Liver (tissue), 9 donors: ENCODE data around the gene SAMD4A. TPM values are rescaled to one million over a fixed set of nuclear protein-coding genes. Genes with fewer than 3 reads are reported as not detected.

Experiments
- DNase-seq: peaks from one replicate; pipeline ENCODE4 v3.0.0-alpha.2; 2017; ENCODE audit warnings: low spot score
- H3K27ac ChIP-seq, 2 donors: one replicate each; pipeline ENCODE4 v1.7.0; 2013; ENCODE audit warnings: inconsistent platforms in 2 of 2, low read length in 2 of 2, control low read depth in 1 of 2, low read depth in 1 of 2, mild to moderate bottlenecking in 1 of 2
- H3K27me3 ChIP-seq, 4 donors: one replicate each; pipeline versions ENCODE4 v1.6.1 to v1.7.0; 2013; ENCODE audit warnings: low read length in 3 of 4, inconsistent platforms in 1 of 4, mild to moderate bottlenecking in 1 of 4, moderate library complexity in 1 of 4; ENCODE audit not compliant: control insufficient read depth in 4 of 4, insufficient read depth in 4 of 4
- H3K36me3 ChIP-seq, 4 donors: one replicate each; pipeline versions ENCODE4 v1.6.1 to v1.7.0; 2013; ENCODE audit warnings: low read length in 3 of 4, mild to moderate bottlenecking in 3 of 4, low read depth in 1 of 4, moderate library complexity in 1 of 4; ENCODE audit not compliant: control insufficient read depth in 4 of 4, insufficient read depth in 3 of 4
- H3K4me1 ChIP-seq, 4 donors: one replicate each; pipeline versions ENCODE4 v1.6.1 to v1.7.0; 2013; ENCODE audit warnings: low read length in 3 of 4, mild to moderate bottlenecking in 3 of 4, moderate library complexity in 1 of 4; ENCODE audit not compliant: control insufficient read depth in 4 of 4, insufficient read depth in 4 of 4
- H3K4me3 ChIP-seq, 3 donors: one replicate each; pipeline versions ENCODE4 v1.6.1 to v1.7.0; 2013; ENCODE audit warnings: low read length in 3 of 3, control low read depth in 1 of 3, low read depth in 1 of 3, mild to moderate bottlenecking in 1 of 3
- H3K9ac ChIP-seq, 2 donors: one replicate each; pipeline ENCODE4 v1.7.0; 2013; ENCODE audit warnings: low read length in 2 of 2, mild to moderate bottlenecking in 2 of 2, moderate library complexity in 2 of 2, control low read depth in 1 of 2, low read depth in 1 of 2
- H3K9me3 ChIP-seq, 4 donors: one replicate each; pipeline versions ENCODE4 v1.6.1 to v1.7.0; 2013; ENCODE audit warnings: low read length in 3 of 4; ENCODE audit not compliant: control insufficient read depth in 4 of 4
- FOXA1 ChIP-seq: IDR thresholded peaks from 2 replicates; pipeline ENCODE4 v1.6.1; 2016; ENCODE audit warnings: antibody characterized with exemption
- FOXA2 ChIP-seq: IDR thresholded peaks from 2 replicates; pipeline ENCODE4 v1.6.1; 2016; ENCODE audit warnings: antibody characterized with exemption
- GABPA ChIP-seq, 2 donors: IDR thresholded peaks in 1 of 2; conservative IDR thresholded peaks in 1 of 2; 2 replicates each; pipeline ENCODE4 v1.6.1; 2016; ENCODE audit warnings: antibody characterized with exemption in 2 of 2, mild to moderate bottlenecking in 1 of 2, moderate library complexity in 1 of 2
- HNF4A ChIP-seq, 2 donors: conservative IDR thresholded peaks; 2 replicates each; pipeline ENCODE4 v1.6.1; 2016; ENCODE audit warnings: antibody characterized with exemption in 2 of 2, mild to moderate bottlenecking in 2 of 2
- HNF4G ChIP-seq: IDR thresholded peaks from 2 replicates; pipeline ENCODE4 v1.6.1; 2016; ENCODE audit warnings: antibody characterized with exemption
- JUND ChIP-seq, 2 donors: IDR thresholded peaks; 2 replicates each; pipeline ENCODE4 v1.6.1; 2016; ENCODE audit warnings: antibody characterized with exemption in 2 of 2
- NR2F2 ChIP-seq: IDR thresholded peaks from 2 replicates; pipeline ENCODE4 v1.6.1; 2016; ENCODE audit warnings: antibody characterized with exemption
- RXRA ChIP-seq, 2 donors: IDR thresholded peaks; 2 replicates each; pipeline ENCODE4 v1.6.1; 2017 to 2018; ENCODE audit warnings: antibody characterized with exemption in 2 of 2, mild to moderate bottlenecking in 1 of 2
- SP1 ChIP-seq: IDR thresholded peaks from 2 replicates; pipeline ENCODE4 v1.6.1; 2018; ENCODE audit warnings: antibody characterized with exemption, mild to moderate bottlenecking
- TAF1 ChIP-seq: conservative IDR thresholded peaks from 2 replicates; pipeline ENCODE4 v1.6.1; 2016; ENCODE audit warnings: antibody characterized with exemption, mild to moderate bottlenecking
- YY1 ChIP-seq: IDR thresholded peaks from 2 replicates; pipeline ENCODE4 v1.6.1; 2016; ENCODE audit warnings: antibody characterized with exemption, mild to moderate bottlenecking
- WGBS: extraction: QIAGEN DNeasy Blood & Tissue Kit; methylation state at CpG from one replicate; pipeline ENCODE4 v1.1.7; 2013; 5-methylcytosine and 5-hydroxymethylcytosine counted together
- polyA plus RNA-seq, 2 donors: library from polyadenylated mRNA; stranded (reverse) in 1 of 2; unstranded in 1 of 2; fragments of 200-250 nt in 1 of 2; fragments of >200 nt in 1 of 2; fragmentation: Nextera tagmentation in 1 of 2; extraction: Ambion mirVana in 1 of 2; gene quantifications; one replicate each; pipeline versions ENCODE4 v1.2.1 to v1.2.3, GENCODE V29; 2013 to 2015
- total RNA-seq, 2 donors: library from RNA; depleted of rRNA; stranded (reverse); fragments of >200 nt; gene quantifications; one replicate each; pipeline ENCODE4 v1.2.3, GENCODE V29; 2014
- TF ChIP-seq, protein P1 (sequence below): IDR thresholded peaks from 2 replicates; pipeline ENCODE4 v1.6.1; 2016; ENCODE audit warnings: antibody characterized with exemption
- TF ChIP-seq, protein P2 (sequence below): IDR thresholded peaks from 2 replicates; pipeline ENCODE4 v1.6.1; 2016; ENCODE audit warnings: antibody characterized with exemption
- TF ChIP-seq, protein P3 (sequence below): IDR thresholded peaks from 2 replicates; pipeline ENCODE4 v1.6.1; 2016; ENCODE audit warnings: antibody characterized with exemption, mild to moderate bottlenecking
- TF ChIP-seq, protein P4 (sequence below): fragments of 150-350 bp; IDR thresholded peaks from 2 replicates; pipeline ENCODE4 v1.5.1; 2017; ENCODE audit warnings: improper control_type of control experiment, low read depth, low read length; ENCODE audit not compliant: missing input control
- TF ChIP-seq, protein P5 (sequence below): IDR thresholded peaks from 2 replicates; pipeline ENCODE4 v1.6.1; 2016; ENCODE audit warnings: antibody characterized with exemption
- donor health status: healthy.
- donor health status: healthy.
- donor health status: healthy.
- donor health status: healthy.
- donor health status: healthy.

SAMD4A gene
- total and polyA plus RNA-seq, 4 donors: 4.3 to 17.8 (median 8.1) TPM

GRCh38 chr14:54627219-54627539 lies 60.3 kb downstream of the SAMD4A start (continued):
- TF ChIP-seq SP1: no peak
- TF ChIP-seq FOXA1: no peak
- no peak for TF ChIP-seq FOXA2
- TF ChIP-seq, protein P1, sequence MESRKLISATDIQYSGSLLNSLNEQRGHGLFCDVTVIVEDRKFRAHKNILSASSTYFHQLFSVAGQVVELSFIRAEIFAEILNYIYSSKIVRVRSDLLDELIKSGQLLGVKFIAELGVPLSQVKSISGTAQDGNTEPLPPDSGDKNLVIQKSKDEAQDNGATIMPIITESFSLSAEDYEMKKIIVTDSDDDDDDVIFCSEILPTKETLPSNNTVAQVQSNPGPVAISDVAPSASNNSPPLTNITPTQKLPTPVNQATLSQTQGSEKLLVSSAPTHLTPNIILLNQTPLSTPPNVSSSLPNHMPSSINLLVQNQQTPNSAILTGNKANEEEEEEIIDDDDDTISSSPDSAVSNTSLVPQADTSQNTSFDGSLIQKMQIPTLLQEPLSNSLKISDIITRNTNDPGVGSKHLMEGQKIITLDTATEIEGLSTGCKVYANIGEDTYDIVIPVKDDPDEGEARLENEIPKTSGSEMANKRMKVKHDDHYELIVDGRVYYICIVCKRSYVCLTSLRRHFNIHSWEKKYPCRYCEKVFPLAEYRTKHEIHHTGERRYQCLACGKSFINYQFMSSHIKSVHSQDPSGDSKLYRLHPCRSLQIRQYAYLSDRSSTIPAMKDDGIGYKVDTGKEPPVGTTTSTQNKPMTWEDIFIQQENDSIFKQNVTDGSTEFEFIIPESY: no peak
- no peak for TF ChIP-seq YY1
- no peak for TF ChIP-seq HNF4G
- TF ChIP-seq TAF1: no peak

- Histone ChIP-seq H3K27ac (peak overlapping the region; percentile 63 to 70), H3K27me3 (no peaks in the 10 kb centered on the region), H3K9me3 (no peaks in the 10 kb centered on the region), H3K4me1 (peaks cover 0 to 15% (median 6%) of the 10 kb centered on the region in 4 donors), H3K36me3 (no peaks in the 10 kb centered on the region), H3K4me3 (no peak overlapping the region), H3K9ac (peak overlapping the region in 1 of 2 donors; percentile 50)
- DNase-seq: no peak
- TF ChIP-seq YY1: no peak
- TF ChIP-seq RXRA (IDR thresholded peaks at IDR 0.05): no peak
- TF ChIP-seq, protein P2, sequence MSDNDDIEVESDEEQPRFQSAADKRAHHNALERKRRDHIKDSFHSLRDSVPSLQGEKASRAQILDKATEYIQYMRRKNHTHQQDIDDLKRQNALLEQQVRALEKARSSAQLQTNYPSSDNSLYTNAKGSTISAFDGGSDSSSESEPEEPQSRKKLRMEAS: no peak
- no peak for TF ChIP-seq NR2F2
- TF ChIP-seq, protein P3, sequence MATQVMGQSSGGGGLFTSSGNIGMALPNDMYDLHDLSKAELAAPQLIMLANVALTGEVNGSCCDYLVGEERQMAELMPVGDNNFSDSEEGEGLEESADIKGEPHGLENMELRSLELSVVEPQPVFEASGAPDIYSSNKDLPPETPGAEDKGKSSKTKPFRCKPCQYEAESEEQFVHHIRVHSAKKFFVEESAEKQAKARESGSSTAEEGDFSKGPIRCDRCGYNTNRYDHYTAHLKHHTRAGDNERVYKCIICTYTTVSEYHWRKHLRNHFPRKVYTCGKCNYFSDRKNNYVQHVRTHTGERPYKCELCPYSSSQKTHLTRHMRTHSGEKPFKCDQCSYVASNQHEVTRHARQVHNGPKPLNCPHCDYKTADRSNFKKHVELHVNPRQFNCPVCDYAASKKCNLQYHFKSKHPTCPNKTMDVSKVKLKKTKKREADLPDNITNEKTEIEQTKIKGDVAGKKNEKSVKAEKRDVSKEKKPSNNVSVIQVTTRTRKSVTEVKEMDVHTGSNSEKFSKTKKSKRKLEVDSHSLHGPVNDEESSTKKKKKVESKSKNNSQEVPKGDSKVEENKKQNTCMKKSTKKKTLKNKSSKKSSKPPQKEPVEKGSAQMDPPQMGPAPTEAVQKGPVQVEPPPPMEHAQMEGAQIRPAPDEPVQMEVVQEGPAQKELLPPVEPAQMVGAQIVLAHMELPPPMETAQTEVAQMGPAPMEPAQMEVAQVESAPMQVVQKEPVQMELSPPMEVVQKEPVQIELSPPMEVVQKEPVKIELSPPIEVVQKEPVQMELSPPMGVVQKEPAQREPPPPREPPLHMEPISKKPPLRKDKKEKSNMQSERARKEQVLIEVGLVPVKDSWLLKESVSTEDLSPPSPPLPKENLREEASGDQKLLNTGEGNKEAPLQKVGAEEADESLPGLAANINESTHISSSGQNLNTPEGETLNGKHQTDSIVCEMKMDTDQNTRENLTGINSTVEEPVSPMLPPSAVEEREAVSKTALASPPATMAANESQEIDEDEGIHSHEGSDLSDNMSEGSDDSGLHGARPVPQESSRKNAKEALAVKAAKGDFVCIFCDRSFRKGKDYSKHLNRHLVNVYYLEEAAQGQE: no peak
- no peak for TF ChIP-seq TAF1
- no peak for TF ChIP-seq JUND (IDR thresholded peaks at IDR 0.05)
- TF ChIP-seq, protein P4, sequence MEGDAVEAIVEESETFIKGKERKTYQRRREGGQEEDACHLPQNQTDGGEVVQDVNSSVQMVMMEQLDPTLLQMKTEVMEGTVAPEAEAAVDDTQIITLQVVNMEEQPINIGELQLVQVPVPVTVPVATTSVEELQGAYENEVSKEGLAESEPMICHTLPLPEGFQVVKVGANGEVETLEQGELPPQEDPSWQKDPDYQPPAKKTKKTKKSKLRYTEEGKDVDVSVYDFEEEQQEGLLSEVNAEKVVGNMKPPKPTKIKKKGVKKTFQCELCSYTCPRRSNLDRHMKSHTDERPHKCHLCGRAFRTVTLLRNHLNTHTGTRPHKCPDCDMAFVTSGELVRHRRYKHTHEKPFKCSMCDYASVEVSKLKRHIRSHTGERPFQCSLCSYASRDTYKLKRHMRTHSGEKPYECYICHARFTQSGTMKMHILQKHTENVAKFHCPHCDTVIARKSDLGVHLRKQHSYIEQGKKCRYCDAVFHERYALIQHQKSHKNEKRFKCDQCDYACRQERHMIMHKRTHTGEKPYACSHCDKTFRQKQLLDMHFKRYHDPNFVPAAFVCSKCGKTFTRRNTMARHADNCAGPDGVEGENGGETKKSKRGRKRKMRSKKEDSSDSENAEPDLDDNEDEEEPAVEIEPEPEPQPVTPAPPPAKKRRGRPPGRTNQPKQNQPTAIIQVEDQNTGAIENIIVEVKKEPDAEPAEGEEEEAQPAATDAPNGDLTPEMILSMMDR: no peak
- TF ChIP-seq, protein P5, sequence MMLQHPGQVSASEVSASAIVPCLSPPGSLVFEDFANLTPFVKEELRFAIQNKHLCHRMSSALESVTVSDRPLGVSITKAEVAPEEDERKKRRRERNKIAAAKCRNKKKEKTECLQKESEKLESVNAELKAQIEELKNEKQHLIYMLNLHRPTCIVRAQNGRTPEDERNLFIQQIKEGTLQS: no peak
- TF ChIP-seq SP1: no peak
- TF ChIP-seq FOXA2: no peak
- TF ChIP-seq HNF4A (conservative IDR thresholded peaks at IDR 0.05): no peak
- no peak for TF ChIP-seq HNF4G
- no peak for TF ChIP-seq FOXA1
- TF ChIP-seq, protein P1: no peak
- TF ChIP-seq GABPA (IDR thresholded peaks at IDR 0.05 in 1 of 2, conservative IDR thresholded peaks at IDR 0.05 in 1 of 2): no peak
- WGBS: 71% methylated on average over 13 of the region's 13 CpGs
These were observed 60.8 kb downstream of the SAMD4A start for GRCh38 chr14:54627540-54628363.
